Smooth muscle cell (in vitro differentiated cells): ENCODE results near the gene ZFYVE1. TPM values are rescaled to one million over a fixed set of nuclear protein-coding genes. Genes with fewer than 3 reads are reported as not detected.

ENCODE experiments used
- DNase-seq: peaks from one replicate; lab custom pipeline; 2025; ENCODE audit not compliant: unreplicated experiment; lab: John Stamatoyannopoulos, UW
- H2AFZ ChIP-seq: fragments of 200-600 bp; sonication (generic); 2 replicates; pipeline ENCODE4 v1.6.0; 2016; ENCODE audit warnings: antibody characterized with exemption, low read depth, mild to moderate bottlenecking
- H3F3A ChIP-seq: fragments of 200-600 bp; sonication (generic); 2 replicates; pipeline ENCODE4 v1.6.0; 2017; ENCODE audit warnings: antibody characterized with exemption, low read depth
- H3K27ac ChIP-seq: fragments of 200-600 bp; sonication (generic); 2 replicates; pipeline ENCODE4 v1.5.1; 2016; ENCODE audit warnings: low read depth, mild to moderate bottlenecking
- H3K27me3 ChIP-seq: fragments of 200-600 bp; sonication (generic); 2 replicates; pipeline ENCODE4 v1.6.1; 2016; ENCODE audit warnings: low read depth, mild to moderate bottlenecking
- H3K36me3 ChIP-seq: fragments of 200-600 bp; sonication (generic); 2 replicates; pipeline ENCODE4 v1.5.1; 2016; ENCODE audit warnings: low read depth
- H3K4me1 ChIP-seq: fragments of 200-600 bp; sonication (generic); 2 replicates; pipeline ENCODE4 v1.5.1; 2016; ENCODE audit warnings: low read depth
- H3K4me2 ChIP-seq: fragments of 200-600 bp; sonication (generic); 2 replicates; pipeline ENCODE4 v1.6.0; 2016; ENCODE audit warnings: mild to moderate bottlenecking
- H3K4me3 ChIP-seq: fragments of 200-600 bp; sonication (generic); 2 replicates; pipeline ENCODE4 v1.5.1; 2016; ENCODE audit warnings: mild to moderate bottlenecking
- H3K79me2 ChIP-seq: fragments of 200-600 bp; sonication (generic); 2 replicates; pipeline ENCODE4 v1.6.0; 2016; ENCODE audit warnings: low read depth, mild to moderate bottlenecking
- H3K9ac ChIP-seq: fragments of 200-600 bp; sonication (generic); 2 replicates; pipeline ENCODE4 v1.6.0; 2016; ENCODE audit warnings: low read depth
- H3K9me3 ChIP-seq: fragments of 200-600 bp; sonication (generic); replicated peaks from 2 replicates; pipeline ENCODE4 v1.5.1; 2016; ENCODE audit warnings: low read depth
- H4K20me1 ChIP-seq: fragments of 200-600 bp; sonication (generic); 2 replicates; pipeline ENCODE4 v1.6.0; 2016; ENCODE audit warnings: low read depth
- CTCF ChIP-seq: fragments of 200-600 bp; sonication (generic); IDR thresholded peaks from 2 replicates; pipeline ENCODE4 v1.5.1; 2017; ENCODE audit warnings: borderline replicate concordance, mild to moderate bottlenecking, antibody characterized with exemption; ENCODE audit not compliant: insufficient read depth, poor library complexity, severe bottlenecking
- WGBS: methylation state at CpG from one replicate; pipeline ENCODE4 v1.1.7; 2016; ENCODE audit warnings: low lambda C conversion rate; 5-methylcytosine and 5-hydroxymethylcytosine counted together
- polyA plus RNA-seq: library from polyadenylated mRNA; unstranded; fragments of >200 nt; fragmentation: Nextera tagmentation; extraction: Ambion mirVana; gene quantifications from 2 replicates; pipeline ENCODE4 v1.2.1, GENCODE V29; 2016
- total RNA-seq: library from RNA; depleted of rRNA; stranded (reverse); fragments of >200 nt; gene quantifications from 2 replicates; pipeline ENCODE4 v1.2.3, GENCODE V29; 2014

ZFYVE1 gene
- total and polyA plus RNA-seq, 2 experiments from 2014 or later = 19.0 to 20.1 TPM

GRCh38 chr14:73058224-73058921, 31.5 kb upstream of the ZFYVE1 start, which contains the start of gene RBM25:
RBM25 (plus strand) TSS chr14:73058534; CDS start chr14:73071642, 13,108 bp downstream.
- peak within 1 kb of the TSS; percentile 94 for H3K9ac ChIP-seq
- no peaks in the 10 kb centered on the region for H3K36me3 ChIP-seq
- under 1% methylated on average over 49 of the region's 57 CpGs for WGBS

GRCh38 chr14:73057944-73058223, 31.0 kb upstream of the ZFYVE1 start:
- TF ChIP-seq CTCF = no peak
- Histone ChIP-seq H4K20me1 (peaks cover 41% of the 10 kb centered on the region), H3K4me1 (peaks cover 18% of the 10 kb centered on the region), H3K9me3 (no peaks in the 10 kb centered on the region), H3K9ac (peak overlapping the region; percentile 88), H3K36me3 (no peaks in the 10 kb centered on the region), H3K27ac (peak overlapping the region; percentile 96), H3F3A (no peaks in the 10 kb centered on the region), H3K4me3 (peak overlapping the region; percentile 85), H3K79me2 (peaks cover 41% of the 10 kb centered on the region), H2AFZ (peak overlapping the region; percentile 92), H3K27me3 (no peaks in the 10 kb centered on the region), H3K4me2 (peak overlapping the region; percentile 86)
- no peak for DNase-seq
- WGBS = 3% methylated on average over 8 of the region's 8 CpGs

More at GRCh38 chr14:73058224-73058921, 31.5 kb upstream of the ZFYVE1 start, which contains the start of gene RBM25:
- H3F3A ChIP-seq = no peaks in the 10 kb centered on the region
- peaks cover 18% of the 10 kb centered on the region for H3K4me1 ChIP-seq
- H3K27me3 ChIP-seq = no peaks in the 10 kb centered on the region
- peaks cover 46% of the 10 kb centered on the region for H3K79me2 ChIP-seq
- DNase-seq = peak; percentile 79
- H3K4me2 ChIP-seq = peak within 1 kb of the TSS; percentile 86
- peak within 1 kb of the TSS; percentile 92 for H2AFZ ChIP-seq
- H3K9me3 ChIP-seq = no peaks in the 10 kb centered on the region
- TF ChIP-seq CTCF = no peak
- H3K27ac ChIP-seq = peak within 1 kb of the TSS; percentile 96
- peak within 1 kb of the TSS; percentile 85 for H3K4me3 ChIP-seq
- H4K20me1 ChIP-seq = peaks cover 46% of the 10 kb centered on the region

- TF ChIP-seq CTCF = no peak
- peaks cover 15% of the 10 kb centered on the region for H3K79me2 ChIP-seq
- no peaks in the 10 kb centered on the region for H3K27me3 ChIP-seq
- no peak overlapping the region for H3K27ac ChIP-seq
- DNase-seq = no peak
- H3F3A ChIP-seq = no peaks in the 10 kb centered on the region
- H3K4me2 ChIP-seq = no peak overlapping the region
- peaks cover 12% of the 10 kb centered on the region for H3K4me1 ChIP-seq
- H3K4me3 ChIP-seq = no peak overlapping the region
- peaks cover 15% of the 10 kb centered on the region for H4K20me1 ChIP-seq
- WGBS = 84% methylated on average over 1 of the region's 1 CpG
- no peak overlapping the region for H2AFZ ChIP-seq
- H3K9ac ChIP-seq = no peak overlapping the region
- H3K9me3 ChIP-seq = no peaks in the 10 kb centered on the region
- H3K36me3 ChIP-seq = no peaks in the 10 kb centered on the region
These were observed 28.3 kb upstream of the ZFYVE1 start for GRCh38 chr14:73055251-73055650.

- H3K9me3 ChIP-seq = no peaks in the 10 kb centered on the region
- H4K20me1 ChIP-seq = no peaks in the 10 kb centered on the region
- H3K4me1 ChIP-seq = no peaks in the 10 kb centered on the region
- H3F3A ChIP-seq = no peaks in the 10 kb centered on the region
- H3K79me2 ChIP-seq = no peaks in the 10 kb centered on the region
- no peaks in the 10 kb centered on the region for H3K36me3 ChIP-seq
- no peak overlapping the region for H3K27ac ChIP-seq
- no peaks in the 10 kb centered on the region for H3K27me3 ChIP-seq
- H3K4me2 ChIP-seq = no peak overlapping the region
- no peak overlapping the region for H3K9ac ChIP-seq
- no peak for DNase-seq
- no peak overlapping the region for H2AFZ ChIP-seq
- 65% methylated on average over 4 of the region's 4 CpGs for WGBS
- no peak for TF ChIP-seq CTCF
- H3K4me3 ChIP-seq = no peak overlapping the region
These were observed 22.5 kb upstream of the ZFYVE1 start for GRCh38 chr14:73049428-73049827.
